CD14-positive monocyte (primary cell): ENCODE data around the gene IL37. TPM values are rescaled to one million over a fixed set of nuclear protein-coding genes. Genes with fewer than 3 reads are reported as not detected.

ENCODE experiments used
- DNase-seq, 3 donors: peaks; one replicate each; pipeline ENCODE4 v3.0.0-alpha.2; 2011 to 2022
- H2AFZ ChIP-seq: 2 replicates; pipeline ENCODE4 v1.6.0; 2012; ENCODE audit warnings: mild to moderate bottlenecking, low read depth, low read length, inconsistent platforms; ENCODE audit not compliant: insufficient read depth, poor library complexity, severe bottlenecking
- H3K27ac ChIP-seq, 2 donors: 1 replicate in 1 of 2; 2 replicates in 1 of 2; pipeline ENCODE4 v1.5.1; 2012 to 2013; ENCODE audit warnings: low read length in 2 of 2, control low read depth in 1 of 2, inconsistent platforms in 1 of 2, low read depth in 1 of 2, mild to moderate bottlenecking in 1 of 2
- H3K27me3 ChIP-seq, 2 donors: one replicate each; pipeline versions ENCODE4 v1.6.0 to v1.6.1; 2011 to 2013; ENCODE audit warnings: low read length in 2 of 2; ENCODE audit not compliant: control insufficient read depth in 2 of 2, insufficient read depth in 2 of 2
- H3K36me3 ChIP-seq, 2 donors: replicated peaks in 1 of 2; 1 replicate in 1 of 2; 2 replicates in 1 of 2; pipeline versions ENCODE4 v1.5.1 to v1.6.1; 2012 to 2013; ENCODE audit warnings: low read length in 2 of 2, control low read depth in 1 of 2, inconsistent platforms in 1 of 2, mild to moderate bottlenecking in 1 of 2; ENCODE audit not compliant: insufficient read depth in 2 of 2, control insufficient read depth in 1 of 2
- H3K4me1 ChIP-seq, 2 donors: 1 replicate in 1 of 2; 2 replicates in 1 of 2; pipeline versions ENCODE4 v1.5.1 to v1.6.1; 2012 to 2013; ENCODE audit warnings: low read length in 2 of 2, control low read depth in 1 of 2, inconsistent platforms in 1 of 2, mild to moderate bottlenecking in 1 of 2, moderate library complexity in 1 of 2; ENCODE audit not compliant: insufficient read depth in 2 of 2, control insufficient read depth in 1 of 2
- H3K4me2 ChIP-seq: replicated peaks from 2 replicates; pipeline ENCODE3; 2012; ENCODE audit warnings: low read length, moderate library complexity, mild to moderate bottlenecking; ENCODE audit not compliant: poor library complexity, severe bottlenecking; ENCODE audit errors: extremely low read depth
- H3K4me3 ChIP-seq, 3 experiments: fragments of 200-600 bp in 1 of 3; sonication (generic) in 1 of 3; replicated peaks in 1 of 3; 1 replicate in 2 of 3; 2 replicates in 1 of 3; pipeline ENCODE4 v1.5.1; 2011 to 2013; ENCODE audit warnings: low read length in 3 of 3, mild to moderate bottlenecking in 3 of 3, control low read depth in 2 of 3, low read depth in 2 of 3, inconsistent platforms in 1 of 3, moderate library complexity in 1 of 3
- H3K79me2 ChIP-seq: 2 replicates; pipeline ENCODE4 v1.6.0; 2012; ENCODE audit warnings: mild to moderate bottlenecking, control low read depth, inconsistent platforms, low read length, moderate library complexity; ENCODE audit not compliant: insufficient read depth
- H3K9ac ChIP-seq: 2 replicates; pipeline ENCODE4 v1.6.0; 2017; ENCODE audit warnings: low read length, mild to moderate bottlenecking; ENCODE audit not compliant: insufficient read depth, poor library complexity, severe bottlenecking
- H3K9me3 ChIP-seq, 2 donors: replicated peaks in 1 of 2; 1 replicate in 1 of 2; 2 replicates in 1 of 2; pipeline versions ENCODE4 v1.5.1 to v1.6.1; 2012 to 2013; ENCODE audit warnings: low read length in 2 of 2, control low read depth in 1 of 2; ENCODE audit not compliant: control insufficient read depth in 1 of 2, insufficient read depth in 1 of 2
- H4K20me1 ChIP-seq: 2 replicates; pipeline ENCODE4 v1.6.0; 2012; ENCODE audit warnings: mild to moderate bottlenecking, low read length, control low read depth, moderate library complexity; ENCODE audit not compliant: insufficient read depth
- H3K27ac Mint-ChIP-seq, 7 donors: one replicate each; pipeline ENCODE4 v1.8.0; 2020; ENCODE audit warnings: mild to moderate bottlenecking in 7 of 7, mixed read lengths in 7 of 7, moderate library complexity in 6 of 7, inconsistent platforms in 2 of 7
- H3K27me3 Mint-ChIP-seq, 3 donors: one replicate each; pipeline ENCODE4 v1.8.0; 2021 to 2022; ENCODE audit warnings: low read depth in 3 of 3, mild to moderate bottlenecking in 3 of 3, mixed read lengths in 3 of 3, moderate library complexity in 3 of 3, inconsistent platforms in 1 of 3
- H3K36me3 Mint-ChIP-seq, 2 donors: one replicate each; pipeline ENCODE4 v1.8.0; 2020; ENCODE audit warnings: mixed read lengths in 2 of 2, inconsistent platforms in 1 of 2, mild to moderate bottlenecking in 1 of 2
- H3K4me1 Mint-ChIP-seq: one replicate; pipeline ENCODE4 v1.8.0; 2020; ENCODE audit warnings: mild to moderate bottlenecking, mixed read lengths
- H3K4me3 Mint-ChIP-seq, 2 donors: one replicate each; pipeline ENCODE4 v1.8.0; 2020; ENCODE audit warnings: mild to moderate bottlenecking in 2 of 2, mixed read lengths in 2 of 2, moderate library complexity in 1 of 2
- H3K9me3 Mint-ChIP-seq, 7 donors: one replicate each; pipeline ENCODE4 v1.8.0; 2020 to 2022; ENCODE audit warnings: mixed read lengths in 7 of 7, mild to moderate bottlenecking in 6 of 7, moderate library complexity in 6 of 7, inconsistent platforms in 2 of 7
- WGBS: methylation state at CpG from one replicate; pipeline ENCODE4 v1.1.5; 2013; ENCODE audit warnings: missing lambda C conversion rate; ENCODE audit not compliant: insufficient coverage; 5-methylcytosine and 5-hydroxymethylcytosine counted together
- intact Hi-C, 2 donors: fragments of 100-400 bp; cut with micrococcal nuclease; formaldehyde crosslinking; loops; one replicate each; pipeline versions ENCODE4 v1.15.0 to v1.15.1; 2023
- polyA plus RNA-seq, 3 donors: library from polyadenylated mRNA; depleted of rRNA in 1 of 3; unstranded in 2 of 3; stranded (reverse) in 1 of 3; fragments of 300-500 nt in 2 of 3; fragments of >200 nt in 1 of 3; fragmentation: Illumina TruSeq in 2 of 3; gene quantifications; 1 replicate in 2 of 3; 2 replicates in 1 of 3; pipeline ENCODE4 v1.2.3, GENCODE V29; 2012 to 2021
- TF ChIP-seq, protein P1 (sequence below): fragments of 200-600 bp; IDR thresholded peaks from one replicate; pipeline ENCODE4 v1.8.0; 2022; ENCODE audit warnings: antibody characterized with exemption, mild to moderate bottlenecking

IL37 gene
- polyA plus RNA-seq, 3 donors = not detected

DNA sequence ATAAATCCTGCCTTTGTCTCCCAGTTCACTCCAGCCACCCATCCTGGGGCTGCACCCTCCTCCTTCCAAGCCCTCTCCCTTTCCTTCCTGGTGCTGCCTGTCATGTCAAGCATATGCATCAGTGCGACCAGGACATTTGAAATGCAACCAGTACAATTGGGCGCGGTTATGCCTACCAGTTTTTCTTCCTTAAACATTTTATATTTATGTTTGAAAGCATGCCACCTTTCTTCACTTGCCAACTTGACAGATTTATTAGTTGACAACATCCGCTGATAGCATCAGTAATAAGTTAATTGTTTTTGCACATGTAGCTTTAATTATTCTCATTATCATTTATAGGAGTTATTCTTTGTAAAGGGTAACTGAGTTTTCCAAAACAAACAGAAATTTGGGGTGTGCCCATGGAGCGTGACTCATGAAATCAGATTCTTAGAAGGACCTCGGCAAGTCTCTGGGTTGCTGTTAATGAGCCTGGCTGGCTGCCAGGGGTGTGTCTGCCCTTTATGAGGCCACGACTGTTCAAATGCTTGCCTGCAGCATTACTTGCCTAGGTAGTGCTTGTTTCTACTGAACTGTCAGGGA, 41.6 kb upstream of the IL37 start:
- H3K9ac ChIP-seq = no peak overlapping the region
- H3K4me2 ChIP-seq = peak overlapping the region; percentile 15
- H3K36me3 ChIP-seq = no peaks in the 10 kb centered on the region
- peaks cover 31 to 35% of the 10 kb centered on the region in 2 donors for H3K4me1 ChIP-seq
- peak overlapping the region in 1 of 3 experiments; percentile 2 for H3K4me3 ChIP-seq
- WGBS = 0% methylated on average over 2 of the region's 7 CpGs
- H3K27ac Mint-ChIP-seq = peak overlapping the region in 3 of 7 donors; percentile 15 to 70 (median 31)
- peaks cover 34% of the 10 kb centered on the region for H3K4me1 Mint-ChIP-seq
- H3K27me3 ChIP-seq = no peaks in the 10 kb centered on the region
- no peak overlapping the region for H2AFZ ChIP-seq
- intact Hi-C loops = no loop called here
- H3K79me2 ChIP-seq = no peaks in the 10 kb centered on the region
- TF ChIP-seq, protein P1, sequence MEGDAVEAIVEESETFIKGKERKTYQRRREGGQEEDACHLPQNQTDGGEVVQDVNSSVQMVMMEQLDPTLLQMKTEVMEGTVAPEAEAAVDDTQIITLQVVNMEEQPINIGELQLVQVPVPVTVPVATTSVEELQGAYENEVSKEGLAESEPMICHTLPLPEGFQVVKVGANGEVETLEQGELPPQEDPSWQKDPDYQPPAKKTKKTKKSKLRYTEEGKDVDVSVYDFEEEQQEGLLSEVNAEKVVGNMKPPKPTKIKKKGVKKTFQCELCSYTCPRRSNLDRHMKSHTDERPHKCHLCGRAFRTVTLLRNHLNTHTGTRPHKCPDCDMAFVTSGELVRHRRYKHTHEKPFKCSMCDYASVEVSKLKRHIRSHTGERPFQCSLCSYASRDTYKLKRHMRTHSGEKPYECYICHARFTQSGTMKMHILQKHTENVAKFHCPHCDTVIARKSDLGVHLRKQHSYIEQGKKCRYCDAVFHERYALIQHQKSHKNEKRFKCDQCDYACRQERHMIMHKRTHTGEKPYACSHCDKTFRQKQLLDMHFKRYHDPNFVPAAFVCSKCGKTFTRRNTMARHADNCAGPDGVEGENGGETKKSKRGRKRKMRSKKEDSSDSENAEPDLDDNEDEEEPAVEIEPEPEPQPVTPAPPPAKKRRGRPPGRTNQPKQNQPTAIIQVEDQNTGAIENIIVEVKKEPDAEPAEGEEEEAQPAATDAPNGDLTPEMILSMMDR = no peak
- no peaks in the 10 kb centered on the region for H3K9me3 ChIP-seq
- H3K9me3 Mint-ChIP-seq = peaks cover 0 to 4% (median under 1%) of the 10 kb centered on the region in 7 donors
- peaks cover 0 to under 1% of the 10 kb centered on the region in 2 donors for H3K36me3 Mint-ChIP-seq
- H4K20me1 ChIP-seq = no peaks in the 10 kb centered on the region
- no peak overlapping the region for H3K27ac ChIP-seq
- H3K27me3 Mint-ChIP-seq = peaks cover 2 to 3% (median 2%) of the 10 kb centered on the region in 3 donors
- H3K4me3 Mint-ChIP-seq = peak overlapping the region in 1 of 2 donors; percentile 64
- peak; percentile 64 to 92 (median 90) for DNase-seq

DNA sequence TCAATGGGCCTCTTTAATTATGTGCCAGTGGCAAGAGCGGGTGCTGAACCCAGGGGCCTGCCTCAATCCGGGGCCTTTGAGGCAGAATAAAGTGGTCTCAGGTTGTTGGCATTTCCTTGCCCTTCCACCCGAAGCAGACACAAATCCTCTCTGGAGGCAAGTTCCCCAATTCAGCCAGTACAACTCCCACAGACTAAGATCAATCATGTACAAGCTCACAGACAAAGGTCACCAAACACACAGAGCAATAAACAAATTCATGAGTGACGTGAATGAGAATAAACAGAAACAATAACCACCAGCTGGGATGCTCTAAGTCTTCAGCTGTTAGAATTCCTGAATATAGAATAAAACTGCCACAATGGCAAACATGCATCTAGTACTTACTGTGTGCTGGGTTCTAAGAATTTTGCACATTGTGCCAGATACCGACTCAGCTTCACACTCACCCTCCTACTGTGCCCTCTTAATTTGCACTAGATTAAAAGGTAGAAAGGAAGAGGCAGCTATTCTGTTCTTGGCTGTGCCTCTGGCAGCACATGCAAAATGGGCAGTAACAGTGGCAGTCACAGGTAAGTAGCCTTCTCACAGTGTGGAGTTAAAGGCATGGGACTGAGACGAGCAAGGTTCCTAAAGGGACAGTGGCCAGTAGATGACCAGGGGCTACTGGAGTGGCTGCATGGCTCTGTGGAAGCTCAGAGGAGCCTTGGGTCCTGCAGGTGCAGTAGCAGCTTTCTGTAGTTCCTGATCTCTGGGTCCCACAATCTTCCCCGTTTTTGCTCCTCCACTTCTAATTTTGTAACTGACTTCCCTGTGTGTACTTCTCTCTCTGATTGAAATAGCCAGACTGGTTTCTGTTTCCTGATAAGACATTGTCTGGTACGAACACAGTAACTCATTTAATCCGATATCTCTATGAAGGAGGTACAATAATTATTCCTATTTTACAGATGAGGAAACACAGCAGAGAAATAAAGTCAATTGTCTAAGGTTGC, 39.8 kb upstream of the IL37 start:
- Histone ChIP-seq H3K4me1 (peaks cover 31 to 35% of the 10 kb centered on the region in 2 donors), H3K79me2 (no peaks in the 10 kb centered on the region), H2AFZ (no peak overlapping the region), H3K36me3 (no peaks in the 10 kb centered on the region), H3K4me3 (peak overlapping the region in 1 of 3 experiments; percentile 33), H3K9me3 (no peaks in the 10 kb centered on the region), H4K20me1 (no peaks in the 10 kb centered on the region), H3K27ac (peak overlapping the region in 1 of 2 donors; percentile 24), H3K9ac (no peak overlapping the region), H3K27me3 (no peaks in the 10 kb centered on the region), H3K4me2 (peak overlapping the region; percentile 28)
- intact Hi-C loops = no loop called here
- no peaks in the 10 kb centered on the region for H3K36me3 Mint-ChIP-seq
- peaks cover 34% of the 10 kb centered on the region for H3K4me1 Mint-ChIP-seq
- peak overlapping the region in 1 of 2 donors; percentile 61 for H3K4me3 Mint-ChIP-seq
- H3K27me3 Mint-ChIP-seq = peaks cover 0 to 4% (median 2%) of the 10 kb centered on the region in 3 donors
- TF ChIP-seq, protein P1 = no peak
- H3K9me3 Mint-ChIP-seq = peaks cover 0 to 2% (median 0%) of the 10 kb centered on the region in 7 donors
- WGBS = 15% methylated on average over 2 of the region's 9 CpGs
- DNase-seq = peak in 2 of 3 donors; percentile 39 to 47
- peak overlapping the region in 5 of 7 donors; percentile 9 to 51 (median 16) for H3K27ac Mint-ChIP-seq
